GM19455 (cell line): ENCODE measurements around the gene HES7.
A peak's percentile ranks its signal among the peaks of the same experiment; 100 is the strongest.
"Not testable (repeated sequence)": the region's sequence is repeated elsewhere in the genome, so short reads cannot be mapped to it uniquely, and the experiment has no call there.

Experiments
- ATAC-seq: cut with Tn5 transposase; IDR thresholded peaks from one replicate; pipeline ENCODE4 v1.9.1; 2021; ENCODE audit not compliant: unreplicated experiment

HES7 gene

GRCh38 chr17:8105957-8106398, 17.9 kb downstream of the HES7 start:
- no peak for ATAC-seq

GRCh38 chr17:8104911-8105310, 19.0 kb downstream of the HES7 start:
- ATAC-seq, result no peak

GRCh38 chr17:8103549-8103948, 20.4 kb downstream of the HES7 start:
- ATAC-seq, result no peak

GRCh38 chr17:8101721-8102120, 22.2 kb downstream of the HES7 start:
- ATAC-seq, result no peak

- ATAC-seq, result no peak
Measured at GRCh38 chr17:8100763-8101162, 23.1 kb downstream of the HES7 start.

- ATAC-seq, result no peak
Measured at GRCh38 chr17:8100111-8100510, 23.8 kb downstream of the HES7 start.

- no peak for ATAC-seq
Measured at GRCh38 chr17:8096541-8096940, 27.4 kb downstream of the HES7 start.

GRCh38 chr17:8095361-8095760, 28.5 kb downstream of the HES7 start:
- ATAC-seq, result no peak

GRCh38 chr17:8091033-8091687, 32.7 kb downstream of the HES7 start:
- no peak for ATAC-seq

- no peak for ATAC-seq
Measured at GRCh38 chr17:8089728-8090127, 34.2 kb downstream of the HES7 start.

GRCh38 chr17:8087952-8088230, 36.0 kb downstream of the HES7 start:
- no peak for ATAC-seq

- ATAC-seq, result no peak
Measured at GRCh38 chr17:8087075-8087951, 36.6 kb downstream of the HES7 start, which contains the start of gene ALOX12B. Gene ALOX12B, minus strand, starts transcription at chr17:8087716. Its CDS starts 274 bp downstream, at chr17:8087442.

GRCh38 chr17:8084250-8084649, 39.7 kb downstream of the HES7 start:
- ATAC-seq, result no peak

GRCh38 chr17:8082292-8082691, 41.6 kb downstream of the HES7 start:
- no peak for ATAC-seq

- ATAC-seq, result no peak
Measured at GRCh38 chr17:8081876-8082275, 42.0 kb downstream of the HES7 start.

- no peak for ATAC-seq
Measured at GRCh38 chr17:8080799-8081219, 43.1 kb downstream of the HES7 start.

- no peak for ATAC-seq
Measured at GRCh38 chr17:8080208-8080798, 43.6 kb downstream of the HES7 start.

GRCh38 chr17:8079291-8080207, 44.4 kb downstream of the HES7 start:
- peak; percentile 61 for ATAC-seq

- ATAC-seq, result not testable (repeated sequence)
Measured at GRCh38 chr17:8077939-8078338, 46.0 kb downstream of the HES7 start.

- ATAC-seq, result no peak
Measured at GRCh38 chr17:8076502-8077266, 47.2 kb downstream of the HES7 start.
